Skeletal muscle satellite cell (primary cell): ENCODE results near the gene MIS12.
A peak's percentile ranks its signal among the peaks of the same experiment; 100 is the strongest.

Experiments used
- H3K27me3 ChIP-seq: 2 replicates; pipeline ENCODE4 v1.7.0; 2013; ENCODE audit warnings: low read length; ENCODE audit not compliant: control insufficient read depth, insufficient read depth
- H3K36me3 ChIP-seq: 2 replicates; pipeline ENCODE4 v1.7.0; 2013; ENCODE audit warnings: mild to moderate bottlenecking, control low read depth, low read length; ENCODE audit not compliant: insufficient read depth
- H3K4me1 ChIP-seq: 2 replicates; pipeline ENCODE4 v1.7.0; 2013; ENCODE audit warnings: low read length; ENCODE audit not compliant: control insufficient read depth, insufficient read depth
- H3K4me2 ChIP-seq: 2 replicates; pipeline ENCODE4 v1.7.0; 2013; ENCODE audit warnings: mild to moderate bottlenecking, low read length
- H3K4me3 ChIP-seq: 2 replicates; pipeline ENCODE4 v1.7.0; 2013; ENCODE audit warnings: low read length
- H3K9ac ChIP-seq: 2 replicates; pipeline ENCODE4 v1.7.0; 2013; ENCODE audit warnings: mild to moderate bottlenecking, low read depth, low read length, moderate library complexity
- H3K9me3 ChIP-seq: replicated peaks from 2 replicates; pipeline ENCODE4 v1.7.0; 2013; ENCODE audit warnings: mild to moderate bottlenecking, control low read depth, low read length

The MIS12 gene

DNA sequence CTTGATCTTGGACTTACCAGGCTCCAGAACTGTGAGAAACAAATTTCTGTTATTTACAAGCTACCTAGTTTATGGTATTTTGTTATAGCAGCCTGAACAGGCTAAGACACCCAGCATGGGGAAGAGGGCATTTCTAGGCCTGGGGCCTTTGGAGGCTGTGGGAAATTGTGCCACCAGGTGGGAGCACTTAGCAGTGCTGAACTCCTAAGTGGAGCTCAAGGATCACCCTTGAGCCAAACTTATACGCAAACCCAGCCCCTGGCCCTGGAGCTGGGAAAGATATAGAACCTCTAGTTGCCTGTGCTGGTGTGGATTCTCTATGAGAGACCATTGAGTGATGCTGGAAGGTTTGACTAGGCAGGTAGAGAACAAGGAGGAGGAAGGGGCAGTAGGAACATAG lies 36.1 kb downstream of the MIS12 start:
- Histone ChIP-seq H3K4me3 (no peak overlapping the region), H3K36me3 (peaks cover 24% of the 10 kb centered on the region), H3K9me3 (no peaks in the 10 kb centered on the region), H3K4me1 (peaks cover 17% of the 10 kb centered on the region), H3K4me2 (no peak overlapping the region), H3K27me3 (no peaks in the 10 kb centered on the region), H3K9ac (no peak overlapping the region)

DNA sequence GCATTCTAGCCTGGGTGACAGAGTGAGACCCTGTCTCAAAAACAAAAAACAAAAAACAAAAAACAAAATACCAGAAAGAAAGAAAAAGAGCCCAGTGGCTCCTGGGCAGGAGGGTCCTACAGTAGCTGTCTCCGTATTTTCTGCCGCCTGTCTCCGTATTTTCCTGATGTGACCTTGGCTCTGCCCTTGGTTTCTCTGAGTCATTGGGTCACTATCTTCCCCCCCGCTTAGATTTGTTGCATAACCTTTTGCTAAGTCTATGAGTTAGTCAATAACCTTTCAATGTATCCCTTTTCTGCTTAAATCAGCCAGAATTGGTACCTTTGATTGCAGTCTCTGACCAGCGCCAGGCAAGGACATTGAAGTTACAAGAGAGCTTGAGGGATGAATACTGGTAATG lies 36.9 kb downstream of the MIS12 start:
- no peaks in the 10 kb centered on the region for H3K9me3 ChIP-seq
- no peak overlapping the region for H3K4me2 ChIP-seq
- no peak overlapping the region for H3K4me3 ChIP-seq
- no peak overlapping the region for H3K9ac ChIP-seq
- no peaks in the 10 kb centered on the region for H3K27me3 ChIP-seq
- H3K36me3 ChIP-seq = peaks cover 24% of the 10 kb centered on the region
- peaks cover 17% of the 10 kb centered on the region for H3K4me1 ChIP-seq

DNA sequence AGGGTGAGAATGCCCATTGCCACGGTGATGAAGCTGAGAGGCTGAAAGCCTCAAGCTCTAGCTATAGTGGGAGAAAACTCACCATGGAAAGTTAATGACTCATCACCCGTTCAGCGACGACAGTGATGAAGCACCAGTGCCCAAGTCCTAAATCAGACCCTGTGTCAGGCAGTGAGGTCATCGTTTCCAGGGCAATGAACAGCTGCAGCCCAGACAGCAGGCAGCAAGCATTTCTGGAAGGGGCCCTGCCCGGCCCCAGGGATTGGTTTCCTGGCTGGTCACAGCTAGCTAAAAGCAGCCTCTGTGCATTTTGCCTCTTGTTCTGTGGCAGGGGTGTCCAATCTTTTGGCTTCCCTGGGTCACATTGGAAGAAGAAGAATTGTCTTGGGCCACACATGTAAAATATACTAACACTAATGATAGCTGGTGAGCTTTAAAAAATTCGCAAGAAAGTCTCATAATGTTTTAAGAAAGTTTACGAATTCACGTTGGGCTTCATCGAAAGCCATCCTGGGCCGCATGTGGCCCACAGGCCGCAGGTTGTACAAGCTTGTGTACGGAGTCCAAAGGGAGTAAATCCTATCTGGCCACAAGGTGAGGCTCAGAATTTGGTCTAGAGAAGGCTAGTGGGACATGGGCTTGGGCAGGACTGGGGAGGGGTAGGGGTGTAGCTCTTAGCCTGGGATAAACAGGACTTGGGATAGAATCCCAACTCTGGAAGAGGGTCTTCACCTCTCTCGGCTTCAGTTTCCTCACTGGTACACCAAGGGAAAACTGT lies 40.6 kb downstream of the MIS12 start:
- Histone ChIP-seq H3K36me3 (peaks cover 32% of the 10 kb centered on the region), H3K4me2 (peak overlapping the region; percentile 46), H3K9me3 (no peaks in the 10 kb centered on the region), H3K9ac (peak overlapping the region; percentile 80), H3K4me1 (peaks cover 17% of the 10 kb centered on the region), H3K27me3 (no peaks in the 10 kb centered on the region), H3K4me3 (peak overlapping the region; percentile 15)

DNA sequence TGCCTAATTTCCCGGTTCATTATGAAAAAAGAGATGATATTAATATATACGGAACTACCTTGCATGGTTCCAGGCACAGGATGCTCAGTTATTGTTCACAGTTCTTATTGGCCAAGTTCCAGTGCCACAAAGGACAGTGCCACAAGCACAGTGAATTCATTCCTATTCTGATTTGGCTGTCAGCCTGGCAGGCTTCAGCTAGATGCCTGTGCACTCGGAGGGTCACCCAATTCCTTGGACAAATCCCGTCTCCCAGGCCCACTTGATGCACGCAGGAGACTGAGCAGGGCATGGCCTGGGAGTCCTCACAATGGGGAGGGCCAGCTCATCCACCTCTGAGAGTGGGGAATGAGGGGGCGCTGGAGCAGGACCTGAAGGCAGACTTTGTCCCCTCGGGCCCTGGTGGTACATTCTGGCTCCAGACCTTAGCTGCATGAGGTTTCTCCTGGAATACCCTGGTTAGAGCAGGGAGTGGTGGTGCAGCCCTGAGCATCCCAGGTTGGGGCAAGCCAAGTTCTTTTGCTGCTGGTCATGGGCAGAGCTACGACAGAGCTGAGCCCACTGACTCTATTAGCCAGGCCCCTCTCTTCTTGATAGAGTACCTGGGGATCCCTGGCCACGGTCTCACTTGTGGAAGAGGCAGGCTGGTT lies 41.4 kb downstream of the MIS12 start:
- H3K4me3 ChIP-seq = no peak overlapping the region
- H3K9ac ChIP-seq = peak overlapping the region; percentile 80
- no peaks in the 10 kb centered on the region for H3K9me3 ChIP-seq

DNA sequence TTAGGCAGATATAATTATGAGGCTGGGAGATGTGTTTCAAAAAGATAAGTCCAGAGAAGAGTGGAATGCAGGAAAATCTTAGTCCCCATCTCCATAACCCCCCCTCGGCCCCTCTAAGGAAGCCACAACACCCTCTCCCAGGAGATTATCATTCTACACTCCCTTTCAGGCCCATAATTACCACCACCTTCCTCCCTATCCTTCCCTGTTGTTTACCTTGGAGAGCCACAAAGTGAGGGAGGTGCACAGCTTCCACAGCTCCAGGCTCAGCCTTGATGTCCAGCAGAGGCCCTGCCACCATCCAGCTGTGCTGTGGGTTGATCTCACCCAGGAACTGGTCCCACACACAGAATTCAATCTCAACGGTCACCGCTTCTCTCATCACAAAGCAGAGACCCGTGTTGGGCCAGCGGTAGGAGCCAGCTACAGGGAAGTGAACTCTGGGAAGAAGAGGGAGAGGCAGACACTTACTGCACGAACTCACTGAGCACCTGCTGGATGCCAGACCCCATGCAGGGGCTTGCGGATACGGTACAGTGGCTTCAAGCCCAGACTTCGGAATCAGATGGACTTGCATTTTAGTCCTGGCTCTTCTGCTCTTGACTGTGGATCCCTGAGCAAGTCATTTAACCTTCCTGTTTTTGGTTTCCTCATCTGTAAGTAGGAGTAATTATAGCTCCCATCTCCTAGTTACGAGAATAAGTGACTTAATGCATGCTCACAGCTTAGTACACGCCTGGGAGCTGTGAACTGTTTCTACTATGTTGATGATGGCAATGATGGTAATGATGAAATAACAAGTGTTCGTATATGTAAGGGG lies 44.1 kb downstream of the MIS12 start:
- Histone ChIP-seq H3K36me3 (peaks cover 24% of the 10 kb centered on the region), H3K9ac (no peak overlapping the region), H3K4me1 (peaks cover 17% of the 10 kb centered on the region)

More for the DNA sequence above, 41.4 kb downstream of the MIS12 start:
- Histone ChIP-seq H3K4me2 (peak overlapping the region; percentile 46), H3K36me3 (peaks cover 32% of the 10 kb centered on the region), H3K27me3 (no peaks in the 10 kb centered on the region), H3K4me1 (peaks cover 17% of the 10 kb centered on the region)

DNA sequence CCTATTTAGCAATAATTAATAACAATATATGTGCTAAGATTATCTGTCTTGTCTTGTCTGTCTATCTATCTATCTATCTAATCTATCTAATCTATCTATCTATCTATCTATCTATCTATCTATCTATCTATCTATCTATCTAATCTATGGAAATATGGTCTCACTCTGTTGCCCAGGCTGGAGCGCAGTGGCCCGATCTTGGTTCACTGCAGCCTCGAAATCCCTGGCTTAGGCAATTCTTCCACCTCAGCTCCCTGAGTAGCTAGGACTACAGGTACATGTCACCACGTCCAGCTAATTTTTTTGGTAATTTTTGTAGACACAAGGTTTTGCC lies 44.7 kb downstream of the MIS12 start:
- Histone ChIP-seq H3K4me3 (no peak overlapping the region), H3K4me2 (no peak overlapping the region), H3K4me1 (peaks cover 17% of the 10 kb centered on the region), H3K27me3 (no peaks in the 10 kb centered on the region), H3K36me3 (peaks cover 27% of the 10 kb centered on the region), H3K9ac (no peak overlapping the region), H3K9me3 (no peaks in the 10 kb centered on the region)

More for the DNA sequence above, 44.1 kb downstream of the MIS12 start:
- Histone ChIP-seq H3K9me3 (no peaks in the 10 kb centered on the region), H3K27me3 (no peaks in the 10 kb centered on the region), H3K4me3 (no peak overlapping the region), H3K4me2 (no peak overlapping the region)

DNA sequence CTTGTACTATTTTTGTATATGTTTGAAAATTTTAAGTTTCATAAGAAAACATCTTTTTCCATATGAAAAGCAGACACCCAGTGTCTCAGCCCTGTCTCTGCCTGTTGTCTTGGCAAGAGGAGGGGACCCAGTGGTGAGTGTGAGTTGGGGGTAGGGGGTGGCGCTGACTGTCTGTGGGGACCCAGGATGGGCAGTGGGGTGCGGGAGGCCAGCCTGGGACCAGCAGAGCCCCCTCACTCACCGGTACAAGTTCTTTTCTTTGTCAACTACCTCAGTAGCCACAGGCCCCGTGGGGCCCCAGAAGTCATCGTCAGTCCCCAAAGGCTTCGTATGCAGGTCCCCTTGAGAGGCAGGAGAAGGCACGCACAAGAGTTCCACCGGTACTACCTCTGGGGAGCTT lies 46.2 kb downstream of the MIS12 start:
- Histone ChIP-seq H3K4me2 (no peak overlapping the region), H3K4me1 (peaks cover 4% of the 10 kb centered on the region), H3K4me3 (no peak overlapping the region), H3K27me3 (no peaks in the 10 kb centered on the region), H3K36me3 (peaks cover 29% of the 10 kb centered on the region), H3K9ac (no peak overlapping the region), H3K9me3 (no peaks in the 10 kb centered on the region)

DNA sequence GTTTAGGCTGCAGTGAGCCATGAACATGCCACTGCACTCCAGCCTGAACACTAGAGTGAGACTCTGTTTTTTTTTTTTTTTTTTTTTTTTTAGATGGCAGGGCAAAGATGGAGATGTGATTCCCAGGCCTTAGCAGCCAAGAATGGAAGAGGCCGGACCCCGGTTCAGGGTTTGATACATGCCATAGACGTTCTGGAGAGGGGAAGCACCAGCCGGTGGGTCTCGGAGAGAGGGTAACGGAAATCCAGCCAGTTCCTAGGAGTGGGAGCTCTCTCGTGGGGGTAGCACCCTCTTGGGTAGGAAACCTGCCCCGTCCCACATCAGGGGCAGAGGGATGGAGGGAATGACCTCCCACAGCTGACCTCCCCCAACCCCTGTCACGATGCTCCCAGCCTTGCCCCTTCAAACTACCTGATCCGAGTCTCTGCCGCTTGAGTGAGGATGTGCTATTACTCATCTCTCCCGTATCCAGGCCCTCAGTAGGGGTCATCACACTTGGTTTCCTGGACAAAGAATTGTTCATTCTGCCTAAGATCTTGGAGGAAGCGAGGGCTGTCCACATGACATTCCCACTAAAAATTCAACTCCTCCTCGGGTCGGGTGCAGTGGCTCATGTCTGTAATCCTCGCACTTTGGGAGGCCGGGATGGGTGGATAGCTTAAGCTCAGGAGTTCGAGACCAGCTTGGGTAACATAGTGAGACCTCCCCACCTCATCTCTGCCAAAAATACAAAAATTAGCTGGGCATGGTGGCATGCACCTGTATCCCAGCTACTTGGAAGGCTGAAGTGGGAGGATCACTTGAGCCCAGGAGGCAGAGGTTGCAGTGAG lies 47.3 kb downstream of the MIS12 start:
- no peaks in the 10 kb centered on the region for H3K4me1 ChIP-seq
- H3K9ac ChIP-seq = no peak overlapping the region
- H3K4me3 ChIP-seq = no peak overlapping the region
- peaks cover 37% of the 10 kb centered on the region for H3K36me3 ChIP-seq
- no peaks in the 10 kb centered on the region for H3K9me3 ChIP-seq
- no peaks in the 10 kb centered on the region for H3K27me3 ChIP-seq
- no peak overlapping the region for H3K4me2 ChIP-seq

DNA sequence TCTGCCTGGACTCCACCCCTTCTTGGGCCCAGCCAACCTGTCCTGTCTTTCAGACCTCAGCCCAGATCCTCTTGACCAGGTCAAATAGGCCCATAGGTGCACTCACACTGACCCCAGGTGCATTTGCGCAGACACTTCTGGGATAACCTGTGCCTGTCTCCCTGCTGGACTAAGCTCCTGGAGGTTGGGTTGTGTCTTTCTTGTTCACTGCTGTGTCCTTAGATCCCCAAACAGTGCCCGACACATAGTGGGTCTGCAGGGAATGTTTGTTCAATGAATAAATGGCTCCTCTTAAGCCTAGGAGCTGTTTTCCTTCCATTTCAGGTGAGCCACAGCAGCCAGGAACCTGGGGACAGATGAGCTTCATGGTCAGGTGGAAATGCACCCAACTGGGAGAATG lies 49.1 kb downstream of the MIS12 start:
- no peaks in the 10 kb centered on the region for H3K9me3 ChIP-seq
- no peak overlapping the region for H3K4me2 ChIP-seq
- peaks cover 40% of the 10 kb centered on the region for H3K36me3 ChIP-seq
- H3K4me3 ChIP-seq = no peak overlapping the region
- no peak overlapping the region for H3K9ac ChIP-seq
- H3K4me1 ChIP-seq = no peaks in the 10 kb centered on the region
- H3K27me3 ChIP-seq = no peaks in the 10 kb centered on the region

DNA sequence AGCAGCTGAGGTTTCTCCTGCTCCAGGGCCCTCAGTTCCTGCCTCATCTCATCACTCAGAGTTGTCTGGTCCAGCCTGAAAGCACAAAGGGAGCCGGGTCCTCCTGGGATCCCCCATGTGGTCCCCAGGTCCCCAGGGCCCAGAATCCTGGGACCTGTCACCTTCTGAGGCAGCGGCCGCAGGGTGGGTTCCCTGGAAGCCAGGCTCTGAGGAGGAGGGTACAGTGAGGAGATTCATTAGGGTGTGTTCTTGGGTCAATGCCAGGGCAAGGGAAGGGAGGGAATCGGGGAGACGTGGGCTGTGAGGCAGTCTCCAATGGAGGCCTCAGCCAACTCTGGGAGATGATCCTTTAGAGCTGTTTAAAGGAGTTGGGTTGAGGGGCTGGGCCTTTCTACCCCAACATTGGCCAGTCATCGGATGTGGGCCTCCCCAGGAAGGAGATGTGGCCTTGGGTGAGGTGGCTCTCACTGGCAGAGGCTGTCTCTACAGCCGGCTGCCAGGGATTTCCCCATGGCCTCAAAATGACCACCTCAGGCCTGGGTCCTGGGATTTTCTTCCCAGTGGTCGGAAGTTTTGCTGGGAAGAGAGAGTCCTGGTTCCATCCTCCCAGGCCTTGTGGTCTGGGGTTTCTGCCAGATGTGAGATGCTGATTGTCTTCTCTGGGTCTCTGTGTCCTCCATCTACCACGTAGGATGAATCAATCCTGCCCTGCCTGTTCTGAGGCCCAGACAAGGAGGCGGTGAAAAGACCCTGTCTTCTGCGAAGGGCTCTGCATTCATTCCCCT lies 50.7 kb downstream of the MIS12 start:
- no peak overlapping the region for H3K9ac ChIP-seq
- no peaks in the 10 kb centered on the region for H3K9me3 ChIP-seq
- peaks cover 49% of the 10 kb centered on the region for H3K36me3 ChIP-seq
- H3K4me2 ChIP-seq = no peak overlapping the region
- no peaks in the 10 kb centered on the region for H3K4me1 ChIP-seq
- no peaks in the 10 kb centered on the region for H3K27me3 ChIP-seq
- H3K4me3 ChIP-seq = no peak overlapping the region
